SK-N-MC (cell line): ENCODE measurements around the gene KCNJ8.

ENCODE experiments used
- DNase-seq: peaks from one replicate; pipeline ENCODE4 v3.0.0-alpha.2; 2011; ENCODE audit warnings: low read depth, low spot score
- H3K27ac ChIP-seq: fragments of 200-600 bp; sonication (generic); 2 replicates; pipeline ENCODE4 v1.5.1; 2016; ENCODE audit warnings: mixed run types
- H3K36me3 ChIP-seq: fragments of 200-600 bp; sonication (generic); 2 replicates; pipeline ENCODE4 v1.6.1; 2017; ENCODE audit warnings: antibody characterized with exemption, low read length, mixed read lengths; ENCODE audit not compliant: insufficient read depth
- H3K4me3 ChIP-seq: fragments of 200-600 bp; sonication (generic); 2 replicates; pipeline ENCODE4 v1.5.1; 2016
- H3K9ac ChIP-seq: fragments of 200-600 bp; sonication (generic); 2 replicates; pipeline ENCODE4 v1.8.0; 2017; ENCODE audit warnings: mixed run types, mixed read lengths; ENCODE audit not compliant: insufficient read length
- H3K9me3 ChIP-seq: fragments of 200-600 bp; sonication (generic); 2 replicates; pipeline ENCODE4 v1.6.1; 2017; ENCODE audit warnings: low read depth, mild to moderate bottlenecking, antibody characterized with exemption, low read length, moderate library complexity, mixed read lengths
- EZH2 ChIP-seq: fragments of 200-600 bp; sonication (generic); IDR thresholded peaks from one replicate; pipeline ENCODE4 v1.6.1; 2017; ENCODE audit warnings: antibody characterized with exemption
- FOXP2 ChIP-seq: optimal IDR thresholded peaks from 2 replicates; pipeline ENCODE3; 2011; ENCODE audit warnings: mild to moderate bottlenecking, moderate library complexity; ENCODE audit not compliant: insufficient read depth; ENCODE audit errors: extremely low read length, control extremely low read depth
- POLR2AphosphoS5 ChIP-seq: IDR thresholded peaks from 2 replicates; pipeline ENCODE4 v1.6.1; 2012; ENCODE audit warnings: mild to moderate bottlenecking, low read depth, low read length, borderline replicate concordance

Gene KCNJ8

GRCh38 chr12:21774358-21775132, at the start of gene KCNJ8:
Gene KCNJ8, minus strand, starts transcription at chr12:21774706. Its CDS starts 1,090 bp downstream, at chr12:21773616.
- no peak for TF ChIP-seq POLR2AphosphoS5
- no peak for TF ChIP-seq EZH2
- TF ChIP-seq FOXP2, result no peak
- DNase-seq, result no peak

GRCh38 chr12:21823581-21823980, 49.1 kb upstream of the KCNJ8 start:
- DNase-seq, result no peak
- H3K9me3 ChIP-seq, result no peaks in the 10 kb centered on the region
- H3K27ac ChIP-seq, result no peak overlapping the region
- TF ChIP-seq EZH2 (no peak), FOXP2 (no peak), POLR2AphosphoS5 (no peak)
- H3K9ac ChIP-seq, result no peak overlapping the region
- H3K4me3 ChIP-seq, result no peak overlapping the region
- no peaks in the 10 kb centered on the region for H3K36me3 ChIP-seq

More at GRCh38 chr12:21774358-21775132, at the start of gene KCNJ8:
- no peaks in the 10 kb centered on the region for H3K9me3 ChIP-seq
- H3K36me3 ChIP-seq, result no peaks in the 10 kb centered on the region
- no peak within 1 kb of the TSS for H3K9ac ChIP-seq
- H3K27ac ChIP-seq, result no peak within 1 kb of the TSS
- H3K4me3 ChIP-seq, result peak within 1 kb of the TSS; percentile 72

GRCh38 chr12:21819678-21820077, 45.2 kb upstream of the KCNJ8 start:
- no peak for DNase-seq
- no peak for TF ChIP-seq POLR2AphosphoS5
- no peak for TF ChIP-seq EZH2
- TF ChIP-seq FOXP2, result no peak
- no peaks in the 10 kb centered on the region for H3K9me3 ChIP-seq
- no peaks in the 10 kb centered on the region for H3K36me3 ChIP-seq
- no peak overlapping the region for H3K9ac ChIP-seq
- no peak overlapping the region for H3K4me3 ChIP-seq
- no peak overlapping the region for H3K27ac ChIP-seq

- TF ChIP-seq EZH2, result no peak
- TF ChIP-seq POLR2AphosphoS5, result no peak
- TF ChIP-seq FOXP2, result no peak
- no peak overlapping the region for H3K9ac ChIP-seq
- no peaks in the 10 kb centered on the region for H3K9me3 ChIP-seq
- no peak overlapping the region for H3K4me3 ChIP-seq
- no peak for DNase-seq
- H3K27ac ChIP-seq, result no peak overlapping the region
- H3K36me3 ChIP-seq, result no peaks in the 10 kb centered on the region
Observed at GRCh38 chr12:21819236-21819635, 44.7 kb upstream of the KCNJ8 start.

GRCh38 chr12:21818627-21819026, 44.1 kb upstream of the KCNJ8 start:
- no peak overlapping the region for H3K27ac ChIP-seq
- TF ChIP-seq POLR2AphosphoS5, result no peak
- TF ChIP-seq EZH2, result no peak
- TF ChIP-seq FOXP2, result no peak
- no peak for DNase-seq
- H3K9ac ChIP-seq, result no peak overlapping the region
- no peaks in the 10 kb centered on the region for H3K9me3 ChIP-seq
- H3K36me3 ChIP-seq, result no peaks in the 10 kb centered on the region
- H3K4me3 ChIP-seq, result no peak overlapping the region

GRCh38 chr12:21815306-21816062, 41.0 kb upstream of the KCNJ8 start:
- TF ChIP-seq POLR2AphosphoS5 (no peak), EZH2 (no peak), FOXP2 (no peak)
- no peak for DNase-seq
- H3K9me3 ChIP-seq, result no peaks in the 10 kb centered on the region
- H3K36me3 ChIP-seq, result no peaks in the 10 kb centered on the region
- H3K9ac ChIP-seq, result no peak overlapping the region
- no peak overlapping the region for H3K4me3 ChIP-seq
- no peak overlapping the region for H3K27ac ChIP-seq

- no peak overlapping the region for H3K9ac ChIP-seq
- TF ChIP-seq FOXP2 (no peak), EZH2 (no peak), POLR2AphosphoS5 (no peak)
- no peak overlapping the region for H3K4me3 ChIP-seq
- no peak for DNase-seq
- no peak overlapping the region for H3K27ac ChIP-seq
- no peaks in the 10 kb centered on the region for H3K36me3 ChIP-seq
- no peaks in the 10 kb centered on the region for H3K9me3 ChIP-seq
Observed at GRCh38 chr12:21814814-21815213, 40.3 kb upstream of the KCNJ8 start.

GRCh38 chr12:21814327-21814726, 39.8 kb upstream of the KCNJ8 start:
- no peak for DNase-seq

GRCh38 chr12:21813751-21814150, 39.2 kb upstream of the KCNJ8 start:
- Histone ChIP-seq H3K4me3 (no peak overlapping the region), H3K9me3 (no peaks in the 10 kb centered on the region), H3K9ac (no peak overlapping the region), H3K36me3 (no peaks in the 10 kb centered on the region), H3K27ac (no peak overlapping the region)
- TF ChIP-seq FOXP2, result no peak
- no peak for TF ChIP-seq EZH2
- no peak for TF ChIP-seq POLR2AphosphoS5
- no peak for DNase-seq

More at GRCh38 chr12:21814327-21814726, 39.8 kb upstream of the KCNJ8 start:
- H3K27ac ChIP-seq, result no peak overlapping the region
- no peak overlapping the region for H3K4me3 ChIP-seq
- no peaks in the 10 kb centered on the region for H3K9me3 ChIP-seq
- H3K9ac ChIP-seq, result no peak overlapping the region
- TF ChIP-seq EZH2, result no peak
- TF ChIP-seq POLR2AphosphoS5, result no peak
- TF ChIP-seq FOXP2, result no peak
- no peaks in the 10 kb centered on the region for H3K36me3 ChIP-seq
